A673 (cell line): Measurements from ENCODE around the gene HTR2A.

ENCODE experiments used
- CTCF ChIP-seq: fragments of 300-800, 200-600 bp; sonication (generic); conservative IDR thresholded peaks from 2 replicates; pipeline ENCODE4 v1.5.1; 2017; ENCODE audit warnings: low read depth, mild to moderate bottlenecking, antibody characterized with exemption, low read length, moderate library complexity, mixed read lengths
- EZH2 ChIP-seq: fragments of 200-600 bp; sonication (generic); IDR thresholded peaks from 2 replicates; pipeline ENCODE4 v1.6.1; 2017; ENCODE audit warnings: borderline replicate concordance, low read depth, mild to moderate bottlenecking, mixed read lengths, antibody characterized with exemption, low read length; ENCODE audit not compliant: poor library complexity, severe bottlenecking

- TF ChIP-seq CTCF = no peak
- no peak for TF ChIP-seq EZH2
Observed at GRCh38 chr13:46799139-46799538, 97.7 kb downstream of the HTR2A start.
